CD4-positive, alpha-beta memory T cell (primary cell): ENCODE data around the gene WDR36. TPM values are rescaled to one million over a fixed set of nuclear protein-coding genes. Genes with fewer than 3 reads are reported as not detected.
"Not testable (repeated sequence)": the region's sequence is repeated elsewhere in the genome, so short reads cannot be mapped to it uniquely, and the experiment has no call there.

Experiments used
- CTCF ChIA-PET: fragments of 350-600 bp; sonication (Branson Sonifier 250); formaldehyde crosslinking; loops from one replicate; lab custom pipeline; 2021; ENCODE audit warnings: inconsistent platforms; ENCODE audit not compliant: partially characterized antibody; lab: Charles Lee
- POLR2A ChIA-PET: fragments of 350-600 bp; sonication (Branson Sonifier 250); formaldehyde crosslinking; loops from one replicate; lab custom pipeline; 2021; ENCODE audit not compliant: partially characterized antibody; lab: Charles Lee
- DNase-seq, 5 donors: peaks; one replicate each; pipeline versions ENCODE4 v3.0.0 to v3.0.0-alpha.2; 2020 to 2022; ENCODE audit warnings: mixed read lengths in 1 of 5
- H3K27ac ChIP-seq: one replicate; pipeline ENCODE4 v1.7.0; 2013; ENCODE audit warnings: low read depth, low read length
- H3K27me3 ChIP-seq: 2 replicates; pipeline ENCODE4 v1.7.0; 2013; ENCODE audit warnings: mild to moderate bottlenecking, low read length, moderate library complexity; ENCODE audit not compliant: insufficient read depth
- H3K36me3 ChIP-seq: 2 replicates; pipeline ENCODE4 v1.7.0; 2013; ENCODE audit warnings: mild to moderate bottlenecking, low read length, moderate library complexity; ENCODE audit not compliant: insufficient read depth
- H3K4me1 ChIP-seq: 2 replicates; pipeline ENCODE4 v1.7.0; 2013; ENCODE audit warnings: mild to moderate bottlenecking, low read length, moderate library complexity; ENCODE audit not compliant: insufficient read depth
- H3K4me3 ChIP-seq, 2 donors: one replicate each; pipeline ENCODE4 v1.7.0; 2013; ENCODE audit warnings: low read length in 2 of 2, mild to moderate bottlenecking in 1 of 2
- H3K9me3 ChIP-seq, 2 donors: one replicate each; pipeline ENCODE4 v1.7.0; 2013; ENCODE audit warnings: low read length in 2 of 2, control low read depth in 1 of 2; ENCODE audit not compliant: control insufficient read depth in 1 of 2
- H3K27ac Mint-ChIP-seq, 7 donors: one replicate each; pipeline ENCODE4 v1.8.0; 2020 to 2021; ENCODE audit warnings: mixed read lengths in 7 of 7, mild to moderate bottlenecking in 6 of 7, inconsistent platforms in 3 of 7, moderate library complexity in 3 of 7
- H3K27me3 Mint-ChIP-seq, 2 donors: one replicate each; pipeline ENCODE4 v1.8.0; 2020 to 2021; ENCODE audit warnings: mixed read lengths in 2 of 2
- H3K36me3 Mint-ChIP-seq, 2 donors: one replicate each; pipeline ENCODE4 v1.8.0; 2020 to 2021; ENCODE audit warnings: mixed read lengths in 2 of 2, inconsistent platforms in 1 of 2, mild to moderate bottlenecking in 1 of 2
- H3K4me1 Mint-ChIP-seq, 4 donors: one replicate each; pipeline ENCODE4 v1.8.0; 2020 to 2021; ENCODE audit warnings: mixed read lengths in 4 of 4, mild to moderate bottlenecking in 1 of 4
- H3K4me3 Mint-ChIP-seq, 8 donors: one replicate each; pipeline ENCODE4 v1.8.0; 2020 to 2021; ENCODE audit warnings: mixed read lengths in 8 of 8, mild to moderate bottlenecking in 7 of 8, moderate library complexity in 6 of 8, inconsistent platforms in 3 of 8
- H3K9me3 Mint-ChIP-seq, 8 donors: one replicate each; pipeline ENCODE4 v1.8.0; 2020 to 2021; ENCODE audit warnings: mixed read lengths in 8 of 8, mild to moderate bottlenecking in 5 of 8, inconsistent platforms in 3 of 8, moderate library complexity in 1 of 8
- intact Hi-C: fragments of 100-400 bp; cut with micrococcal nuclease; formaldehyde crosslinking; loops from one replicate; pipeline ENCODE4 v1.15.1; 2023
- polyA plus RNA-seq, 2 donors: library from polyadenylated mRNA; unstranded; fragments of 300-500 nt; fragmentation: Illumina TruSeq; gene quantifications; one replicate each; pipeline ENCODE4 v1.2.3, GENCODE V29; 2021
- total RNA-seq, 2 experiments: library from RNA; stranded (reverse); gene quantifications; one replicate each; pipeline ENCODE4 v1.2.3, GENCODE V29; 2021

WDR36 gene
- total and polyA plus RNA-seq, 4 experiments from 2014 or later, result 11.7 to 27.6 (median 24.2) TPM

GRCh38 chr5:111134864-111135263, 42.7 kb downstream of the WDR36 start:
- intact Hi-C loops, result no loop called here
- no peak overlapping the region for H3K4me3 ChIP-seq
- H3K27me3 ChIP-seq, result no peaks in the 10 kb centered on the region
- Mint-ChIP-seq H3K27me3 (no peaks in the 10 kb centered on the region), H3K4me3 (no peak overlapping the region), H3K9me3 (peaks cover 0 to 2% (median 0%) of the 10 kb centered on the region in 8 donors), H3K36me3 (peaks cover 0 to 3% of the 10 kb centered on the region in 2 donors), H3K27ac (no peak overlapping the region), H3K4me1 (no peaks in the 10 kb centered on the region)
- DNase-seq, result no peak
- no peaks in the 10 kb centered on the region for H3K4me1 ChIP-seq
- ChIA-PET CTCF (no interaction called here), POLR2A (interaction anchor here (0.9 kb wide), 1 partner anchor 98 kb away, joined by 3 read pairs; no protein-coding TSS in a partner anchor)
- no peak overlapping the region for H3K27ac ChIP-seq
- no peaks in the 10 kb centered on the region for H3K9me3 ChIP-seq
- no peaks in the 10 kb centered on the region for H3K36me3 ChIP-seq

GRCh38 chr5:111135363-111135762, 43.2 kb downstream of the WDR36 start:
- CTCF ChIA-PET, result no interaction called here
- Mint-ChIP-seq H3K9me3 (peaks cover 0 to 2% (median 0%) of the 10 kb centered on the region in 8 donors), H3K4me1 (no peaks in the 10 kb centered on the region), H3K4me3 (no peak overlapping the region), H3K36me3 (no peaks in the 10 kb centered on the region), H3K27me3 (no peaks in the 10 kb centered on the region), H3K27ac (no peak overlapping the region)
- H3K4me3 ChIP-seq, result no peak overlapping the region
- H3K36me3 ChIP-seq, result no peaks in the 10 kb centered on the region
- no peak overlapping the region for H3K27ac ChIP-seq
- DNase-seq, result no peak
- H3K9me3 ChIP-seq, result no peaks in the 10 kb centered on the region
- intact Hi-C loops, result no loop called here
- H3K27me3 ChIP-seq, result no peaks in the 10 kb centered on the region
- no peaks in the 10 kb centered on the region for H3K4me1 ChIP-seq
- POLR2A ChIA-PET, result no interaction called here

DNA sequence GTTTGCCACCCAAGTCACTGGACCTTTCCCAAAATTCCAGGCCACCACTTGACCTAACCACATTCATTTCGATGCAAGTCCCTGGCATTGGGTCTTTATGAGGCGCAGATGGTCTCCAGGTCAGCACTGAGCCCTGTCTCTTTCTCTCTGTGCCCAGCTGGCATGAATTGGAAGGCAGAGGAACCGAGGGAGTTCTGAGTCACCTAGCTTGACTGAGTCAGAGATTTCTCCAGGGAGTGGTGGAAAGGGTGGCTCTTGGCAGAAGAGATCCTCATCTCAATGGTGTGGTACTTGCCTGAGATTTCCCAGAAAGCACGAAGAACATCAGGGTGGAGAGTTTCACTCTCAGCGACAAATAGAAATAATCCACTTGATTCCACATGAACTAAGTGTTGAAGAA, 43.8 kb downstream of the WDR36 start:
- intact Hi-C loops, result no loop called here
- Histone ChIP-seq H3K4me1 (no peaks in the 10 kb centered on the region), H3K36me3 (no peaks in the 10 kb centered on the region), H3K4me3 (no peak overlapping the region), H3K9me3 (no peaks in the 10 kb centered on the region), H3K27me3 (no peaks in the 10 kb centered on the region), H3K27ac (no peak overlapping the region)
- no peak overlapping the region for H3K4me3 Mint-ChIP-seq
- no peak overlapping the region for H3K27ac Mint-ChIP-seq
- DNase-seq, result no peak
- no peaks in the 10 kb centered on the region for H3K27me3 Mint-ChIP-seq
- ChIA-PET POLR2A (no interaction called here), CTCF (no interaction called here)
- peaks cover 0 to 2% (median 0%) of the 10 kb centered on the region in 8 donors for H3K9me3 Mint-ChIP-seq
- H3K36me3 Mint-ChIP-seq, result no peaks in the 10 kb centered on the region
- no peaks in the 10 kb centered on the region for H3K4me1 Mint-ChIP-seq

GRCh38 chr5:111138096-111138495, 45.9 kb downstream of the WDR36 start:
- Histone ChIP-seq H3K9me3 (no peaks in the 10 kb centered on the region), H3K27ac (no peak overlapping the region), H3K4me1 (no peaks in the 10 kb centered on the region), H3K4me3 (no peak overlapping the region), H3K36me3 (no peaks in the 10 kb centered on the region), H3K27me3 (no peaks in the 10 kb centered on the region)
- no peaks in the 10 kb centered on the region for H3K27me3 Mint-ChIP-seq
- intact Hi-C loops, result no loop called here
- no peaks in the 10 kb centered on the region for H3K4me1 Mint-ChIP-seq
- ChIA-PET POLR2A (no interaction called here), CTCF (no interaction called here)
- H3K36me3 Mint-ChIP-seq, result no peaks in the 10 kb centered on the region
- H3K27ac Mint-ChIP-seq, result no peak overlapping the region
- H3K4me3 Mint-ChIP-seq, result no peak overlapping the region
- DNase-seq, result no peak
- no peaks in the 10 kb centered on the region for H3K9me3 Mint-ChIP-seq

DNA sequence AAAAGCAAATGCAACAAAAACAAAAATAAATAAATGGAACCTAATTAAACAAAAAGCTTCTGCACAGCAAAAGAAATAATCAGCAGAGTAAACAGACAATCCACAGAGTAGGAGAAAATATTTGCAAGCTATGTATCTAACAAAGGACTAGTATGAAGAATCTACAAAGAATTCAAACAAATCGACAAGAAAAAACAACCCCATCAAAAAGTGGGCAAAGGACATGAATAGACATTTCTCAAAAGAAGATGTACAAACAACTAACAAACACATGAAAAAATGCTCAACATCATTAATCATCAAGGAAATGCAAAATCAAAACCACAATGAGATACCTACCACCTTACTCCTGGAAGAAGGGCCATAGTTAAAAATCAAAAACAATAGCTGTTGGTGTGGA, 49.3 kb downstream of the WDR36 start:
- H3K9me3 Mint-ChIP-seq, DNase-seq, H3K4me1 Mint-ChIP-seq, H3K4me3 Mint-ChIP-seq, H3K4me3 ChIP-seq, H3K27ac Mint-ChIP-seq, H3K27me3 Mint-ChIP-seq, H3K36me3 Mint-ChIP-seq, H3K36me3 ChIP-seq, H3K27me3 ChIP-seq, H3K9me3 ChIP-seq, H3K27ac ChIP-seq, intact Hi-C loops, POLR2A ChIA-PET, H3K4me1 ChIP-seq: not testable (repeated sequence)
- CTCF ChIA-PET, result interaction anchor here (1.4 kb wide), 1 partner anchor 137 kb away, joined by 5 read pairs; no protein-coding TSS in a partner anchor

DNA sequence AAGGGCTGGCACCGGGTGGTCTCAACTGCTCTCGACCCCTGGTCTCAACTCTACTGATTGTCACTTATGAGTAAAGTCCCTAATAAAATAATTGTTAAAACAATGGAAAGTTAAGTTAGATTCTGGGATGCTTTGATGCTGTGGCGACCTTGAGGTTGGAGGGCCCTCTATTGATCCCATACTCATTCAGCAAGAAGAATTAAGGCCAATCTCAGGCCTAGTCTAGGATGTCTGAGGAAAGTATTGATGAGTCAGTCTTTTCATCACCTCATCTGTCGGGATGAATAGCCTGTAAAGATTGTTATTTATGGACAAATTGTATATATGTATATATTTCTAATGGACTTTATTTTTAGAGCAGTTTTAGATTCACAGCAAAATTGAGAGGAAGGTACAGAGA, 50.8 kb downstream of the WDR36 start:
- no peaks in the 10 kb centered on the region for H3K4me1 ChIP-seq
- Mint-ChIP-seq H3K4me3 (no peak overlapping the region), H3K27ac (no peak overlapping the region), H3K9me3 (no peaks in the 10 kb centered on the region), H3K4me1 (peaks cover 0 to 2% (median under 1%) of the 10 kb centered on the region in 4 donors), H3K27me3 (no peaks in the 10 kb centered on the region), H3K36me3 (no peaks in the 10 kb centered on the region)
- DNase-seq, result no peak
- intact Hi-C loops, result no loop called here
- H3K27ac ChIP-seq, result no peak overlapping the region
- H3K9me3 ChIP-seq, result no peaks in the 10 kb centered on the region
- ChIA-PET POLR2A (no interaction called here), CTCF (interaction anchor here (1.4 kb wide), 1 partner anchor 135 kb away, joined by 5 read pairs; no protein-coding TSS in a partner anchor)
- no peak overlapping the region for H3K4me3 ChIP-seq
- H3K27me3 ChIP-seq, result no peaks in the 10 kb centered on the region
- no peaks in the 10 kb centered on the region for H3K36me3 ChIP-seq

GRCh38 chr5:111143910-111144309, 51.8 kb downstream of the WDR36 start:
- ChIA-PET CTCF (no interaction called here), POLR2A (no interaction called here)
- no peak overlapping the region for H3K27ac ChIP-seq
- no peaks in the 10 kb centered on the region for H3K27me3 ChIP-seq
- no peak overlapping the region for H3K4me3 ChIP-seq
- H3K36me3 ChIP-seq, result no peaks in the 10 kb centered on the region
- Mint-ChIP-seq H3K36me3 (no peaks in the 10 kb centered on the region), H3K27me3 (no peaks in the 10 kb centered on the region), H3K27ac (no peak overlapping the region), H3K4me1 (peaks cover 0 to 2% (median under 1%) of the 10 kb centered on the region in 4 donors), H3K9me3 (no peaks in the 10 kb centered on the region), H3K4me3 (no peak overlapping the region)
- intact Hi-C loops, result no loop called here
- no peaks in the 10 kb centered on the region for H3K4me1 ChIP-seq
- no peaks in the 10 kb centered on the region for H3K9me3 ChIP-seq
- DNase-seq, result no peak
